B cell (primary cell): Measurements from ENCODE around the gene TRIM54. TPM values are rescaled to one million over a fixed set of nuclear protein-coding genes. Genes with fewer than 3 reads are reported as not detected.

Source experiments
- ATAC-seq: fragments of 200-7000 bp; cut with Tn5 transposase; one replicate; pipeline ENCODE4 v1.10.0; 2021; ENCODE audit warnings: low read depth, mild to moderate bottlenecking, moderate number of reproducible peaks, moderate library complexity
- CTCF ChIA-PET: fragments of 350-600 bp; sonication (Branson Sonifier 250); formaldehyde crosslinking; loops from one replicate; lab custom pipeline; 2021; ENCODE audit warnings: antibody characterized with exemption, inconsistent platforms; lab: Charles Lee
- POLR2A ChIA-PET: fragments of 350-600 bp; sonication (Branson Sonifier 250); formaldehyde crosslinking; loops from one replicate; lab custom pipeline; 2021; ENCODE audit warnings: antibody characterized with exemption; lab: Charles Lee
- DNase-seq: peaks from one replicate; pipeline ENCODE4 v3.0.0; 2013
- H2AFZ ChIP-seq: 2 replicates; pipeline ENCODE4 v1.6.1; 2012; ENCODE audit warnings: mild to moderate bottlenecking, low read depth, low read length; ENCODE audit not compliant: insufficient read depth, poor library complexity, severe bottlenecking
- H3K27ac ChIP-seq, 2 donors: 1 replicate in 1 of 2; 2 replicates in 1 of 2; pipeline ENCODE4 v1.5.1; 2012 to 2013; ENCODE audit warnings: low read length in 2 of 2, mild to moderate bottlenecking in 2 of 2, moderate library complexity in 1 of 2
- H3K27me3 ChIP-seq, 4 experiments: fragments of 200-600 bp in 1 of 4; sonication (generic) in 1 of 4; replicated peaks in 1 of 4; 1 replicate in 2 of 4; 2 replicates in 2 of 4; pipeline versions ENCODE4 v1.6.1 to v1.7.0; 2013 to 2016; ENCODE audit warnings: low read length in 3 of 4, mild to moderate bottlenecking in 2 of 4, mixed read lengths in 1 of 4, moderate library complexity in 1 of 4; ENCODE audit not compliant: insufficient read depth in 4 of 4, control insufficient read depth in 3 of 4; ENCODE audit errors: control extremely low read depth in 1 of 4
- H3K36me3 ChIP-seq, 2 experiments: replicated peaks in 1 of 2; 1 replicate in 1 of 2; 2 replicates in 1 of 2; pipeline versions ENCODE4 v1.6.1 to v1.7.1; 2013; ENCODE audit warnings: low read length in 1 of 2; ENCODE audit not compliant: insufficient read depth in 2 of 2, control insufficient read depth in 1 of 2; ENCODE audit errors: control extremely low read depth in 1 of 2, extremely low read depth in 1 of 2
- H3K4me1 ChIP-seq, 2 donors: fragments of 200-600 bp in 1 of 2; sonication (generic) in 1 of 2; 1 replicate in 1 of 2; 2 replicates in 1 of 2; pipeline versions ENCODE4 v1.5.1 to v1.6.1; 2013 to 2017; ENCODE audit warnings: low read length in 2 of 2; ENCODE audit not compliant: control insufficient read depth in 2 of 2, insufficient read depth in 2 of 2
- H3K4me2 ChIP-seq: replicated peaks from 2 replicates; pipeline ENCODE3; 2012; ENCODE audit warnings: mild to moderate bottlenecking, low read depth, low read length; ENCODE audit not compliant: poor library complexity, severe bottlenecking
- H3K4me3 ChIP-seq, 5 experiments: fragments of 200-600 bp in 1 of 5; sonication (generic) in 1 of 5; 1 replicate in 3 of 5; 2 replicates in 2 of 5; pipeline versions ENCODE4 v1.5.1 to v1.7.0; 2011 to 2016; ENCODE audit warnings: low read length in 4 of 5, mild to moderate bottlenecking in 4 of 5, low read depth in 2 of 5, control low read depth in 1 of 5, moderate library complexity in 1 of 5; ENCODE audit not compliant: insufficient read depth in 1 of 5; ENCODE audit errors: control extremely low read depth in 1 of 5, extremely low read depth in 1 of 5
- H3K79me2 ChIP-seq: fragments of 200-600 bp; sonication (generic); one replicate; pipeline ENCODE4 v1.6.0; 2016; ENCODE audit warnings: low read length; ENCODE audit not compliant: control insufficient read depth, insufficient read depth
- H3K9ac ChIP-seq: fragments of 200-600 bp; sonication (generic); 2 replicates; pipeline ENCODE4 v1.6.1; 2017; ENCODE audit warnings: mild to moderate bottlenecking, low read length, moderate library complexity
- H3K9me3 ChIP-seq, 3 donors: one replicate each; pipeline versions ENCODE4 v1.6.1 to v1.7.1; 2013; ENCODE audit warnings: low read length in 2 of 3; ENCODE audit not compliant: control insufficient read depth in 2 of 3, insufficient read depth in 1 of 3; ENCODE audit errors: control extremely low read depth in 1 of 3
- H4K20me1 ChIP-seq: 2 replicates; pipeline ENCODE4 v1.6.0; 2012; ENCODE audit warnings: mild to moderate bottlenecking, low read length; ENCODE audit not compliant: insufficient read depth, control insufficient read depth, poor library complexity, severe bottlenecking
- H3K27ac Mint-ChIP-seq: one replicate; pipeline ENCODE4 v1.8.0; 2021; ENCODE audit warnings: mixed read lengths
- H3K27me3 Mint-ChIP-seq: one replicate; pipeline ENCODE4 v1.8.0; 2021; ENCODE audit warnings: mixed read lengths
- H3K4me1 Mint-ChIP-seq: one replicate; pipeline ENCODE4 v1.8.0; 2021; ENCODE audit warnings: mixed read lengths
- H3K4me3 Mint-ChIP-seq: one replicate; pipeline ENCODE4 v1.8.0; 2021; ENCODE audit warnings: mixed read lengths
- H3K9me3 Mint-ChIP-seq: one replicate; pipeline ENCODE4 v1.8.0; 2022; ENCODE audit warnings: mixed read lengths; ENCODE audit not compliant: insufficient read depth
- EZH2 ChIP-seq: IDR thresholded peaks from 2 replicates; pipeline ENCODE4 v1.6.1; 2012; ENCODE audit warnings: borderline replicate concordance, low read depth, mild to moderate bottlenecking, moderate library complexity, low read length; ENCODE audit not compliant: insufficient read depth, poor library complexity, severe bottlenecking
- WGBS: methylation state at CpG from one replicate; pipeline ENCODE4 v1.1.5; 2013; ENCODE audit warnings: missing lambda C conversion rate; ENCODE audit not compliant: insufficient coverage; 5-methylcytosine and 5-hydroxymethylcytosine counted together
- intact Hi-C: fragments of 100-400 bp; cut with micrococcal nuclease; formaldehyde crosslinking; loops from one replicate; pipeline ENCODE4 v1.10.0; 2022
- polyA plus RNA-seq: library from polyadenylated mRNA; depleted of rRNA; stranded (reverse); fragments of >200 nt; gene quantifications from 2 replicates; pipeline ENCODE4 v1.2.3, GENCODE V29; 2012
- total RNA-seq, 2 donors: library from RNA; stranded (reverse); fragments of 120-200 nt in 1 of 2; gene quantifications; 1 replicate in 1 of 2; 2 replicates in 1 of 2; pipeline versions ENCODE4 v1.2.3 to v1.2.4, GENCODE V29; 2013 to 2022
- TF ChIP-seq, protein P1 (sequence below): fragments of 200-600 bp; IDR thresholded peaks from one replicate; pipeline ENCODE4 v1.8.0; 2022; ENCODE audit warnings: antibody characterized with exemption, mild to moderate bottlenecking

Gene TRIM54
- total and polyA plus RNA-seq, 2 donors (not counting 1 experiment from before 2014, with no cell fraction given), result not detected

GRCh38 chr2:27296481-27296880 is 14.3 kb downstream of the TRIM54 start:
- Histone ChIP-seq H3K4me2 (no peak overlapping the region), H4K20me1 (no peaks in the 10 kb centered on the region), H3K4me1 (no peaks in the 10 kb centered on the region), H3K4me3 (no peak overlapping the region), H3K79me2 (no peaks in the 10 kb centered on the region), H3K36me3 (no peaks in the 10 kb centered on the region), H3K9me3 (no peaks in the 10 kb centered on the region), H3K9ac (no peak overlapping the region), H3K27ac (no peak overlapping the region), H3K27me3 (peaks cover 0 to 13% (median 2%) of the 10 kb centered on the region in 4 experiments), H2AFZ (no peak overlapping the region)
- 92% methylated on average over 3 of the region's 4 CpGs for WGBS
- ATAC-seq (no peak), DNase-seq (no peak)
- Mint-ChIP-seq H3K9me3 (no peaks in the 10 kb centered on the region), H3K4me3 (no peak overlapping the region), H3K4me1 (no peaks in the 10 kb centered on the region), H3K27ac (no peak overlapping the region), H3K27me3 (peaks cover 30% of the 10 kb centered on the region)
- TF ChIP-seq, protein P1, sequence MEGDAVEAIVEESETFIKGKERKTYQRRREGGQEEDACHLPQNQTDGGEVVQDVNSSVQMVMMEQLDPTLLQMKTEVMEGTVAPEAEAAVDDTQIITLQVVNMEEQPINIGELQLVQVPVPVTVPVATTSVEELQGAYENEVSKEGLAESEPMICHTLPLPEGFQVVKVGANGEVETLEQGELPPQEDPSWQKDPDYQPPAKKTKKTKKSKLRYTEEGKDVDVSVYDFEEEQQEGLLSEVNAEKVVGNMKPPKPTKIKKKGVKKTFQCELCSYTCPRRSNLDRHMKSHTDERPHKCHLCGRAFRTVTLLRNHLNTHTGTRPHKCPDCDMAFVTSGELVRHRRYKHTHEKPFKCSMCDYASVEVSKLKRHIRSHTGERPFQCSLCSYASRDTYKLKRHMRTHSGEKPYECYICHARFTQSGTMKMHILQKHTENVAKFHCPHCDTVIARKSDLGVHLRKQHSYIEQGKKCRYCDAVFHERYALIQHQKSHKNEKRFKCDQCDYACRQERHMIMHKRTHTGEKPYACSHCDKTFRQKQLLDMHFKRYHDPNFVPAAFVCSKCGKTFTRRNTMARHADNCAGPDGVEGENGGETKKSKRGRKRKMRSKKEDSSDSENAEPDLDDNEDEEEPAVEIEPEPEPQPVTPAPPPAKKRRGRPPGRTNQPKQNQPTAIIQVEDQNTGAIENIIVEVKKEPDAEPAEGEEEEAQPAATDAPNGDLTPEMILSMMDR, result no peak
- TF ChIP-seq EZH2, result no peak
- ChIA-PET POLR2A (no interaction called here), CTCF (no interaction called here)
- intact Hi-C loops, result no loop called here

DNA sequence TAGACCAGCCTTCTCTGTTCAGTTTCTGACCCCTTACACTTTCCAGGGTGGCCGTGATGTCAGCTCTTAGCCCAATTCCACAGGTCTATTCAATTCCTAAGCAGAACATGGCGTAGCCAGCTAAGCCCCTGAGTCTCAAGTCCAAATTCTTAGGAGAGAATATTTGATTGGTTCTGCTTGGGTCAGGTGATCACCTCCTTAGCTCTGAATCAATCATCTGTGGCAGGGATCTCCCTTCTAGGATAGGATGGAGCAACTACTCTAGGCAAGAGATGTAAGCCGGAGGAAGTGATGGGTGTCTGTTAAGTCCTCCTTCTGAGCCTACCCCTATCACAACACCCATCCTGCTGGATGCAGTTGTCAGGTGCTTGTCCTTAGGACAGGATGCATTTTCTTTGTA is 15.0 kb downstream of the TRIM54 start:
- Histone ChIP-seq H3K9me3 (no peaks in the 10 kb centered on the region), H3K27ac (no peak overlapping the region), H3K4me2 (no peak overlapping the region), H3K36me3 (no peaks in the 10 kb centered on the region), H3K4me3 (no peak overlapping the region), H3K9ac (no peak overlapping the region), H3K27me3 (peaks cover 0 to 13% (median 2%) of the 10 kb centered on the region in 4 experiments), H3K4me1 (no peaks in the 10 kb centered on the region), H2AFZ (no peak overlapping the region), H4K20me1 (no peaks in the 10 kb centered on the region), H3K79me2 (no peaks in the 10 kb centered on the region)
- Mint-ChIP-seq H3K27me3 (peaks cover 30% of the 10 kb centered on the region), H3K4me3 (no peak overlapping the region), H3K4me1 (no peaks in the 10 kb centered on the region), H3K27ac (no peak overlapping the region), H3K9me3 (no peaks in the 10 kb centered on the region)
- no peak for TF ChIP-seq EZH2
- TF ChIP-seq, protein P1, result no peak
- DNase-seq, result no peak
- CTCF ChIA-PET, result no interaction called here
- POLR2A ChIA-PET, result no interaction called here
- ATAC-seq, result no peak
- no CpG with 5 or more reads among the region's 3 CpGs for WGBS
- intact Hi-C loops, result no loop called here
